GM18511 (cell line): ENCODE measurements around the gene FAF2.
"Not testable (repeated sequence)": the region's sequence is repeated elsewhere in the genome, so short reads cannot be mapped to it uniquely, and the experiment has no call there.

ENCODE experiments used
- ATAC-seq: cut with Tn5 transposase; IDR thresholded peaks from one replicate; pipeline ENCODE4 v1.9.1; 2021; ENCODE audit warnings: mild to moderate bottlenecking, moderate library complexity; ENCODE audit not compliant: unreplicated experiment

FAF2 gene

GRCh38 chr5:176447978-176448608 lies at the start of gene FAF2:
TSS of gene FAF2 (plus strand) at chr5:176448385. CDS start at chr5:176448408, 23 bp downstream.
- peak; percentile 95 for ATAC-seq

- no peak for ATAC-seq
Measured at GRCh38 chr5:176400382-176401156, 47.6 kb upstream of the FAF2 start.

- no peak for ATAC-seq
Measured at GRCh38 chr5:176401281-176402205, 46.6 kb upstream of the FAF2 start.

- ATAC-seq, result no peak
Measured at GRCh38 chr5:176405656-176406435, 42.3 kb upstream of the FAF2 start.

GRCh38 chr5:176406436-176407052 lies 41.6 kb upstream of the FAF2 start:
- ATAC-seq, result no peak

- no peak for ATAC-seq
Measured at GRCh38 chr5:176407456-176408251, 40.5 kb upstream of the FAF2 start.

GRCh38 chr5:176408252-176408573 lies 40.0 kb upstream of the FAF2 start:
- ATAC-seq, result not testable (repeated sequence)

GRCh38 chr5:176408590-176408989 lies 39.6 kb upstream of the FAF2 start:
- ATAC-seq, result no peak

- ATAC-seq, result no peak
Measured at GRCh38 chr5:176409765-176410164, 38.4 kb upstream of the FAF2 start.

GRCh38 chr5:176410486-176411180 lies 37.6 kb upstream of the FAF2 start:
- no peak for ATAC-seq

GRCh38 chr5:176412517-176413254 lies 35.5 kb upstream of the FAF2 start:
- ATAC-seq, result no peak

GRCh38 chr5:176413255-176413565 lies 35.0 kb upstream of the FAF2 start:
- ATAC-seq, result no peak

- ATAC-seq, result no peak
Measured at GRCh38 chr5:176413709-176414191, 34.4 kb upstream of the FAF2 start.

- ATAC-seq, result no peak
Measured at GRCh38 chr5:176414704-176415103, 33.5 kb upstream of the FAF2 start.

- peak; percentile 5 for ATAC-seq
Measured at GRCh38 chr5:176415240-176415951, 32.8 kb upstream of the FAF2 start.

- peak; percentile 95 for ATAC-seq
Measured at GRCh38 chr5:176415952-176416924, 31.9 kb upstream of the FAF2 start, which contains the start of gene CLTB. TSS of gene CLTB (minus strand) at chr5:176416539. CDS start at chr5:176416363, 176 bp downstream.
